Right lobe of liver (tissue), 6 donors: ENCODE results near the gene SKIC8. TPM values are rescaled to one million over a fixed set of nuclear protein-coding genes. Genes with fewer than 3 reads are reported as not detected.
A peak's percentile ranks its signal among the peaks of the same experiment; 100 is the strongest.

Experiments used
- ATAC-seq, 4 donors: fragments of 200-7000 bp; cut with Tn5 transposase; one replicate each; pipeline ENCODE4 v1.9.1; 2020; ENCODE audit warnings: mild to moderate bottlenecking in 4 of 4, moderate library complexity in 4 of 4
- DNase-seq, 3 donors: peaks; one replicate each; pipeline ENCODE4 v3.0.0-alpha.2; 2020
- H3K27ac ChIP-seq, 3 donors: fragments of 200-600 bp; one replicate each; pipeline ENCODE4 v1.8.0; 2022
- H3K27me3 ChIP-seq, 2 donors: fragments of 200-600 bp; one replicate each; pipeline ENCODE4 v1.8.0; 2022
- H3K36me3 ChIP-seq, 4 donors: fragments of 200-600 bp; sonication (generic) in 1 of 4; one replicate each; pipeline versions ENCODE4 v1.5.1 to v1.8.0; 2017 to 2022; ENCODE audit warnings: control low read depth in 1 of 4
- H3K4me1 ChIP-seq, 4 donors: fragments of 200-600 bp; sonication (generic) in 1 of 4; one replicate each; pipeline versions ENCODE4 v1.5.1 to v1.8.0; 2017 to 2022; ENCODE audit warnings: control low read depth in 1 of 4
- H3K4me3 ChIP-seq, 3 donors: fragments of 200-600 bp; one replicate each; pipeline ENCODE4 v1.8.0; 2022
- H3K9me3 ChIP-seq, 4 donors: fragments of 200-600 bp; sonication (generic) in 1 of 4; one replicate each; pipeline versions ENCODE4 v1.5.1 to v1.8.0; 2017 to 2022; ENCODE audit warnings: control low read depth in 1 of 4
- CTCF ChIP-seq, 4 donors: fragments of 200-600 bp in 3 of 4; fragments of 450-650 bp in 1 of 4; IDR thresholded peaks; one replicate each; pipeline versions ENCODE4 v1.5.1 to v1.8.0; 2016 to 2022; ENCODE audit warnings: antibody characterized with exemption in 4 of 4, mild to moderate bottlenecking in 2 of 4
- POLR2A ChIP-seq: fragments of 450-650 bp; IDR thresholded peaks from one replicate; pipeline ENCODE4 v1.6.1; 2017; ENCODE audit warnings: antibody characterized with exemption, mild to moderate bottlenecking
- WGBS: methylation state at CpG from one replicate; pipeline ENCODE4 v1.1.6; 2018; ENCODE audit warnings: low coverage, low lambda C conversion rate; ENCODE audit not compliant: insufficient coverage; ENCODE audit errors: missing lambda C conversion rate; 5-methylcytosine and 5-hydroxymethylcytosine counted together
- intact Hi-C, 2 donors: fragments of 100-400 bp; cut with DNase I; formaldehyde crosslinking; loops; one replicate each; pipeline versions ENCODE4 v1.11.2 to v1.14.1; 2022
- total RNA-seq, 6 experiments: library from RNA; depleted of rRNA in 2 of 6; stranded (reverse); fragments of >200 nt in 2 of 6; fragmentation: NEBNext Ultra II Directional in 3 of 6; extraction: Animal tissue kit (Norgen Biotek cat#: 25700) in 3 of 6; gene quantifications; one replicate each; pipeline versions ENCODE4 v1.1.0 to v1.2.4, GENCODE V29; 2016 to 2023
- donor health status: DM: no; HTN: yes; CAD: no.
- donor health status: DM: no; HTN: no; CAD: no.
- donor health status: DM: no; HTN: no; CAD: no.
- donor health status: DM: no; HTN: yes; CAD: no.
- donor health status: DM: no; HTN: yes; CAD: no.

SKIC8 gene
- total RNA-seq, 6 experiments from 2014 or later, result 21.7 to 30.3 (median 23.0) TPM

GRCh38 chr15:78324144-78324543, 24.7 kb upstream of the SKIC8 start:
- intact Hi-C loops, result no loop called here
- H3K4me1 ChIP-seq, result peaks cover 0 to 6% (median 0%) of the 10 kb centered on the region in 4 donors
- H3K4me3 ChIP-seq, result no peak overlapping the region
- WGBS, result 80% methylated on average over 2 of the region's 5 CpGs
- no peaks in the 10 kb centered on the region for H3K9me3 ChIP-seq
- H3K27ac ChIP-seq, result no peak overlapping the region
- TF ChIP-seq POLR2A (no peak), CTCF (IDR thresholded peaks at IDR 0.05) (no peak)
- H3K36me3 ChIP-seq, result no peaks in the 10 kb centered on the region
- ATAC-seq (no peak), DNase-seq (no peak)
- no peaks in the 10 kb centered on the region for H3K27me3 ChIP-seq

GRCh38 chr15:78323693-78324092, 24.3 kb upstream of the SKIC8 start:
- DNase-seq, result no peak
- Histone ChIP-seq H3K9me3 (no peaks in the 10 kb centered on the region), H3K4me3 (no peak overlapping the region), H3K27me3 (no peaks in the 10 kb centered on the region), H3K36me3 (no peaks in the 10 kb centered on the region), H3K4me1 (peaks cover 0 to 6% (median 0%) of the 10 kb centered on the region in 4 donors), H3K27ac (no peak overlapping the region)
- intact Hi-C loops, result no loop called here
- no peak for TF ChIP-seq POLR2A
- WGBS, result 70% methylated on average over 2 of the region's 7 CpGs
- no peak for ATAC-seq

- no peaks in the 10 kb centered on the region for H3K9me3 ChIP-seq
- WGBS, result 61% methylated on average over 5 of the region's 19 CpGs
- H3K27me3 ChIP-seq, result no peaks in the 10 kb centered on the region
- intact Hi-C loops, result no loop called here
- TF ChIP-seq POLR2A (no peak), CTCF (IDR thresholded peaks at IDR 0.05) (no peak)
- H3K4me3 ChIP-seq, result no peak overlapping the region
- no peak for ATAC-seq
- no peak overlapping the region for H3K27ac ChIP-seq
- no peaks in the 10 kb centered on the region for H3K36me3 ChIP-seq
- peak in 1 of 3 donors; percentile 41 for DNase-seq
- H3K4me1 ChIP-seq, result peaks cover 0 to 6% (median 0%) of the 10 kb centered on the region in 4 donors
Observed at GRCh38 chr15:78322724-78323521, 23.5 kb upstream of the SKIC8 start.

- peak in 1 of 3 donors; percentile 41 for DNase-seq
- no peak overlapping the region for H3K27ac ChIP-seq
- TF ChIP-seq CTCF (IDR thresholded peaks at IDR 0.05) (no peak), POLR2A (no peak)
- H3K36me3 ChIP-seq, result no peaks in the 10 kb centered on the region
- H3K4me3 ChIP-seq, result no peak overlapping the region
- intact Hi-C loops, result no loop called here
- peaks cover 0 to 2% (median 0%) of the 10 kb centered on the region in 4 donors for H3K4me1 ChIP-seq
- H3K27me3 ChIP-seq, result no peaks in the 10 kb centered on the region
- 20% methylated on average over 2 of the region's 15 CpGs for WGBS
- H3K9me3 ChIP-seq, result no peaks in the 10 kb centered on the region
- peak in 3 of 4 donors; percentile 31 to 69 (median 52) for ATAC-seq
Observed at GRCh38 chr15:78322243-78322642, 22.8 kb upstream of the SKIC8 start.

GRCh38 chr15:78321786-78322185, 22.4 kb upstream of the SKIC8 start:
- Histone ChIP-seq H3K4me3 (no peak overlapping the region), H3K27ac (no peak overlapping the region), H3K9me3 (no peaks in the 10 kb centered on the region), H3K36me3 (no peaks in the 10 kb centered on the region), H3K4me1 (no peaks in the 10 kb centered on the region), H3K27me3 (no peaks in the 10 kb centered on the region)
- TF ChIP-seq POLR2A, result no peak
- TF ChIP-seq CTCF (IDR thresholded peaks at IDR 0.05), result no peak
- intact Hi-C loops, result no loop called here
- 27% methylated on average over 2 of the region's 4 CpGs for WGBS
- no peak for ATAC-seq
- peak in 1 of 3 donors; percentile 18 for DNase-seq
